MM.1S (cell line): Measurements from ENCODE around the gene SCIN.

Experiments used
- EZH2 ChIP-seq: fragments of 300-600 bp; sonication (generic); optimal IDR thresholded peaks from 2 replicates; pipeline ENCODE3; 2017; ENCODE audit warnings: low read depth, mild to moderate bottlenecking, antibody characterized with exemption, low read length, mixed read lengths
- EZH2phosphoT487 ChIP-seq: fragments of 300-600 bp; sonication (generic); IDR thresholded peaks from 2 replicates; pipeline ENCODE4 v1.6.1; 2018; ENCODE audit warnings: antibody characterized with exemption, low read length
- TF ChIP-seq, protein P1 (sequence below): fragments of 300-600 bp; sonication (generic); IDR thresholded peaks from 2 replicates; pipeline ENCODE4 v1.5.1; 2016; ENCODE audit warnings: antibody characterized with exemption, low read length, mixed read lengths

DNA sequence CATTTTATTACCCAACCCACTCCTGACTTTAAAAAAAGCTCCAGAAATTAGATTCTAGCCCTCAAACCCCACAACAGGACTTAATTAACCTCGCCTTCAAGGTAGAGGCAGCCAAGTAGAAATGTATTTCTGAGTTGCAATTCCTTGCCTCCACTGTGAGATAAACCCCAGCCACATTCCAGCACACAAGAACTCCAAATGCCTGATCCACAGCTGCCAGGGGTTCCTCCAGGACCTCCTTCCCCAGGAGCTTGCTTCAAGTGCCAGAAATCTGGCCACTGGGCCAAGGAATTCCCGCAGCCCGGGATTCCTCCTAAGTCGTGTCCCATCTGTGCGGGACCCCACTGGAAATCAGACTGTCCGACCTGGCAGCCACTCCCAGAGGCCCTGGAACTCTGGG lies 91.1 kb downstream of the SCIN start:
- TF ChIP-seq, protein P1, sequence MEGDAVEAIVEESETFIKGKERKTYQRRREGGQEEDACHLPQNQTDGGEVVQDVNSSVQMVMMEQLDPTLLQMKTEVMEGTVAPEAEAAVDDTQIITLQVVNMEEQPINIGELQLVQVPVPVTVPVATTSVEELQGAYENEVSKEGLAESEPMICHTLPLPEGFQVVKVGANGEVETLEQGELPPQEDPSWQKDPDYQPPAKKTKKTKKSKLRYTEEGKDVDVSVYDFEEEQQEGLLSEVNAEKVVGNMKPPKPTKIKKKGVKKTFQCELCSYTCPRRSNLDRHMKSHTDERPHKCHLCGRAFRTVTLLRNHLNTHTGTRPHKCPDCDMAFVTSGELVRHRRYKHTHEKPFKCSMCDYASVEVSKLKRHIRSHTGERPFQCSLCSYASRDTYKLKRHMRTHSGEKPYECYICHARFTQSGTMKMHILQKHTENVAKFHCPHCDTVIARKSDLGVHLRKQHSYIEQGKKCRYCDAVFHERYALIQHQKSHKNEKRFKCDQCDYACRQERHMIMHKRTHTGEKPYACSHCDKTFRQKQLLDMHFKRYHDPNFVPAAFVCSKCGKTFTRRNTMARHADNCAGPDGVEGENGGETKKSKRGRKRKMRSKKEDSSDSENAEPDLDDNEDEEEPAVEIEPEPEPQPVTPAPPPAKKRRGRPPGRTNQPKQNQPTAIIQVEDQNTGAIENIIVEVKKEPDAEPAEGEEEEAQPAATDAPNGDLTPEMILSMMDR: no peak
- TF ChIP-seq EZH2 (no peak), EZH2phosphoT487 (no peak)
